Immature natural killer cell (primary cell): ENCODE measurements around the gene FTL. TPM values are rescaled to one million over a fixed set of nuclear protein-coding genes. Genes with fewer than 3 reads are reported as not detected.
"Not testable (repeated sequence)": the region's sequence is repeated elsewhere in the genome, so short reads cannot be mapped to it uniquely, and the experiment has no call there.

Source experiments
- DNase-seq, 3 donors: peaks; one replicate each; pipeline ENCODE4 v3.0.0; 2022; ENCODE audit warnings: mixed read lengths in 1 of 3
- H3K27ac Mint-ChIP-seq, 6 donors: one replicate each; pipeline ENCODE4 v1.8.0; 2020; ENCODE audit warnings: mixed read lengths in 6 of 6, mild to moderate bottlenecking in 5 of 6, inconsistent platforms in 4 of 6, moderate library complexity in 3 of 6
- H3K27me3 Mint-ChIP-seq, 3 donors: one replicate each; pipeline ENCODE4 v1.8.0; 2020 to 2021; ENCODE audit warnings: low read depth in 3 of 3, mild to moderate bottlenecking in 3 of 3, mixed read lengths in 3 of 3, moderate library complexity in 3 of 3, inconsistent platforms in 1 of 3
- H3K36me3 Mint-ChIP-seq, 3 donors: one replicate each; pipeline ENCODE4 v1.8.0; 2020; ENCODE audit warnings: mixed read lengths in 3 of 3, inconsistent platforms in 2 of 3, mild to moderate bottlenecking in 2 of 3
- H3K4me1 Mint-ChIP-seq, 2 donors: one replicate each; pipeline ENCODE4 v1.8.0; 2020; ENCODE audit warnings: inconsistent platforms in 2 of 2, mild to moderate bottlenecking in 2 of 2, mixed read lengths in 2 of 2, moderate library complexity in 1 of 2
- H3K4me3 Mint-ChIP-seq, 5 donors: one replicate each; pipeline ENCODE4 v1.8.0; 2020; ENCODE audit warnings: mild to moderate bottlenecking in 5 of 5, mixed read lengths in 5 of 5, inconsistent platforms in 3 of 5, moderate library complexity in 3 of 5
- H3K9me3 Mint-ChIP-seq, 6 donors: one replicate each; pipeline ENCODE4 v1.8.0; 2020; ENCODE audit warnings: mild to moderate bottlenecking in 6 of 6, mixed read lengths in 6 of 6, inconsistent platforms in 4 of 6, moderate library complexity in 3 of 6
- polyA plus RNA-seq, 3 donors: library from polyadenylated mRNA; unstranded; fragments of 300-500 nt; fragmentation: Illumina TruSeq; gene quantifications; one replicate each; pipeline ENCODE4 v1.2.3, GENCODE V29; 2021

Gene FTL
- 1,000 to 10,000 TPM; 3,472 to 4,403 (median 4,065) TPM for polyA plus RNA-seq

DNA sequence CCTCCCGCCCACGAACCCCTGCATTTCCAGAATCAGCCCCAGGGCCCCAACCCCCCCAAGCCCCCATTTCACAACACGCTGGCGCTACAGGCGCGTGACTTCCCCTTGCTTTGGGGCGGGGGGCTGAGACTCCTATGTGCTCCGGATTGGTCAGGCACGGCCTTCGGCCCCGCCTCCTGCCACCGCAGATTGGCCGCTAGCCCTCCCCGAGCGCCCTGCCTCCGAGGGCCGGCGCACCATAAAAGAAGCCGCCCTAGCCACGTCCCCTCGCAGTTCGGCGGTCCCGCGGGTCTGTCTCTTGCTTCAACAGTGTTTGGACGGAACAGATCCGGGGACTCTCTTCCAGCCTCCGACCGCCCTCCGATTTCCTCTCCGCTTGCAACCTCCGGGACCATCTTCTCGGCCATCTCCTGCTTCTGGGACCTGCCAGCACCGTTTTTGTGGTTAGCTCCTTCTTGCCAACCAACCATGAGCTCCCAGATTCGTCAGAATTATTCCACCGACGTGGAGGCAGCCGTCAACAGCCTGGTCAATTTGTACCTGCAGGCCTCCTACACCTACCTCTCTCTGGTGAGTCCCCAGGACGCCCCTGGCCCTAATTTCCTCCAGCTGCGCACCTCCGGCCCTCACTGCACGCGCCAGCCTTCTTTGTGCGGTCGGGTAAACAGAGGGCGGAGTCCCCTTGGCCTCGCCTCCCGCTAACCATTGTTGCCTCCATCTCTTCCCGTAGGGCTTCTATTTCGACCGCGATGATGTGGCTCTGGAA lies at the start of gene FTL:
Gene FTL (plus strand): TSS at position 270 of the 766 bp plus-strand sequence. CDS start 199 bp downstream, at position 469.
- Mint-ChIP-seq H3K27me3 (peaks cover 14 to 20% (median 18%) of the 10 kb centered on the region in 3 donors), H3K4me1 (peaks cover 54 to 59% of the 10 kb centered on the region in 2 donors), H3K36me3 (peaks cover 0 to 14% (median 0%) of the 10 kb centered on the region in 3 donors), H3K4me3 (peak within 1 kb of the TSS; percentile 89 to 100 (median 96)), H3K27ac (peak within 1 kb of the TSS; percentile 94 to 98 (median 97)), H3K9me3 (no peaks in the 10 kb centered on the region)
- peak; percentile 89 to 92 (median 90) for DNase-seq

DNA sequence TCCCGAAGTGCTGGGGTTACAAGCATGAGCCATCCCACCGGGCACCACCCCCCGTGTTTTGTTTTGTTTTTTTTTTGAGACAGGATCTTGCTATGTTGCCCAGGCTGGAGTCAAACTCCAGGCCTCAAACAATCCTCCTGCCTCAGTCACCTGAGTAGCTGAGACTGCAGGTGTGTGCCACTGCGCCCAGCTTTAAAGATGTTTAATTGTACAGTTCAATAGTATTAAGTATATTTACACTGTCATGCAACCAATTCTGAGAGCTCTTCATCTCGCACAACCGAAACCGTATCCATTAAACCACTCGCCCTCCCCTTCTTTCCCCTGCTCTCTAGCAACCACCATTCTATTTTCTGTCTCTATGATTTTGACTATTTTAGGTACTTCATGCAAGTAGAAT lies 49.4 kb upstream of the FTL start:
- no peak for DNase-seq
- Mint-ChIP-seq H3K27me3 (peaks cover 0 to 3% (median 0%) of the 10 kb centered on the region in 3 donors), H3K4me1 (no peaks in the 10 kb centered on the region), H3K36me3 (peaks cover 17 to 30% (median 23%) of the 10 kb centered on the region in 3 donors), H3K27ac (peak overlapping the region in 1 of 6 donors; percentile 54), H3K9me3 (no peaks in the 10 kb centered on the region), H3K4me3 (no peak overlapping the region)

DNA sequence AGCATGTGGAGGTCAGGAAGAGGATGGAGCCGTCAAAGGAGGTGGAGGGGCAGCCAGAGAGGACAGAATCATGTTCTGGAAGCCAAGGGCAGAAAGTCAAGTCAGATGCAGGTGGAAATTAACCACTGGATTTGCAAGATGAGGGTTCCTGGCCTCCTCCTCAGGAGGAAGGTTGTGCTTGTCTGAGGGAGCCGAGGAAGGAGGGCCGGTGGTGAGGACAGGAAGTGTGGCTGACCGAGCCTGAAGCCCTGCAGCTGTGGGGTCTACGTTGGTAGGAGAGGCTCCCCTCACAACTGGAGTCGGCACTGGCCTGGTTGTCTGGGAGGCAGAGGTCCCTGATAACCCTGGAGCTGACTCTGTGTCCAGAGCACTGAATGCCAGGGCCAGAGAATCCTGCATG lies 47.0 kb upstream of the FTL start:
- Mint-ChIP-seq H3K36me3 (peaks cover 8 to 17% (median 13%) of the 10 kb centered on the region in 3 donors), H3K4me3 (no peak overlapping the region), H3K27me3 (peaks cover 0 to 2% (median 1%) of the 10 kb centered on the region in 3 donors), H3K9me3 (no peaks in the 10 kb centered on the region), H3K4me1 (no peaks in the 10 kb centered on the region), H3K27ac (no peak overlapping the region)
- no peak for DNase-seq

DNA sequence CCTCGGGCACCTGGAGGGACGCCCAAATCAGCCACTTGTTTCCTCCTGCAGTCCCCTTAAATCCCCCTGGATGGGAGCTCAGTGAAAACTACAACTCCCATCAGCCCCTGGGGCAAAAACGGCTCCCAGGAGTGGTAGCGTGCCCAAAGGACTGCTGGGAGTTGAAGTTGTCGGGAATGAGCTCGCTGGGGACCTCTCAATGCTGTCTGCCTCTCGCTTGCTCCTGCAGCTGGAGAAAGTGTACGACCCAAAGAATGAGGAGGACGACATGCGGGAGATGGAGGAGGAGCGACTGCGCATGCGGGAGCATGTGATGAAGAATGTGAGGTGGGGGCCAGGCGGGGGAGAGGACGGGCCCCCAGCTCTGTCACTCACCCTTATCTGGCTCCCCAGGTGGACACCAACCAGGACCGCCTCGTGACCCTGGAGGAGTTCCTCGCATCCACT lies 46.3 kb upstream of the FTL start:
- H3K9me3 Mint-ChIP-seq, result no peaks in the 10 kb centered on the region
- no peak overlapping the region for H3K27ac Mint-ChIP-seq
- peaks cover 0 to 2% (median 1%) of the 10 kb centered on the region in 3 donors for H3K27me3 Mint-ChIP-seq
- no peak overlapping the region for H3K4me3 Mint-ChIP-seq
- peaks cover 7 to 14% (median 10%) of the 10 kb centered on the region in 3 donors for H3K36me3 Mint-ChIP-seq
- H3K4me1 Mint-ChIP-seq, result no peaks in the 10 kb centered on the region
- DNase-seq, result no peak

DNA sequence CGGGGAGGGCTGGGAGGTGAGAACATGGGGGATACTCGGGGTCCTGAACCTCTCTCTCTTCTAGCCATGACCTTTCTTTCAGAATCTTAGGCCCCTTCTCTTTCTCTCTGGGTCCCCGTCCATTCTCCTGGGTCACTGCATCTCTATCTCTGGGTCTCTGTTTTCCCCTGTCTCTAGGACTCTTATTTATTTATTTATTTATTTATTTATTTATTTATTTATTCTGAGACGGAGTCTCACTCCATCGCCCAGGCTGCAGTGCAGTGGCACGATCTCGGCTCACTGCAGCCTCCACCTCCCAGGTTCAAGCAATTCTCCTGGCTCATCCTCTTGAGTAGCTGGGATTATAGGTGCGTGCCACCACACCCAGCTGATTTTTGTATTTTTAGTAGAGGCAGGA lies 45.8 kb upstream of the FTL start:
- not testable (repeated sequence) for H3K27me3 Mint-ChIP-seq, H3K4me1 Mint-ChIP-seq, DNase-seq, H3K4me3 Mint-ChIP-seq, H3K27ac Mint-ChIP-seq, H3K9me3 Mint-ChIP-seq
- peaks cover 5 to 11% (median 7%) of the 10 kb centered on the region in 3 donors for H3K36me3 Mint-ChIP-seq

DNA sequence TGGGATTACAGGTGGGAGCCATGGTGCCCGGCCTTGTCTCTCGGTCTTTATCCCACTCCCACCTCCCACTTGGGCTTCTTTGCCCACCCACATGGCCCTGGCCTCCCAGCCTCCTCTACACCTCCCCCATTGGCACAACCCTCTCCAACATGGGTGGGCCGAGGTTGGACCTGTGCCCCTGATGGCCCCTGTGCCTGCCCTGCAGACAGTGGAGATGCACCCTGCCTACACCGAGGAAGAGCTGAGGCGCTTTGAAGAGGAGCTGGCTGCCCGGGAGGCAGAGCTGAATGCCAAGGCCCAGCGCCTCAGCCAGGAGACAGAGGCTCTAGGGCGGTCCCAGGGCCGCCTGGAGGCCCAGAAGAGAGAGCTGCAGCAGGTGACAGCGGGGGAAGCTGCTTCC lies 44.2 kb upstream of the FTL start:
- H3K36me3 Mint-ChIP-seq, result peaks cover 2 to 5% (median 3%) of the 10 kb centered on the region in 3 donors
- H3K27ac Mint-ChIP-seq, result no peak overlapping the region
- no peak overlapping the region for H3K4me3 Mint-ChIP-seq
- no peak for DNase-seq
- H3K9me3 Mint-ChIP-seq, result no peaks in the 10 kb centered on the region
- no peaks in the 10 kb centered on the region for H3K4me1 Mint-ChIP-seq
- H3K27me3 Mint-ChIP-seq, result peaks cover 0 to 4% (median 2%) of the 10 kb centered on the region in 3 donors

DNA sequence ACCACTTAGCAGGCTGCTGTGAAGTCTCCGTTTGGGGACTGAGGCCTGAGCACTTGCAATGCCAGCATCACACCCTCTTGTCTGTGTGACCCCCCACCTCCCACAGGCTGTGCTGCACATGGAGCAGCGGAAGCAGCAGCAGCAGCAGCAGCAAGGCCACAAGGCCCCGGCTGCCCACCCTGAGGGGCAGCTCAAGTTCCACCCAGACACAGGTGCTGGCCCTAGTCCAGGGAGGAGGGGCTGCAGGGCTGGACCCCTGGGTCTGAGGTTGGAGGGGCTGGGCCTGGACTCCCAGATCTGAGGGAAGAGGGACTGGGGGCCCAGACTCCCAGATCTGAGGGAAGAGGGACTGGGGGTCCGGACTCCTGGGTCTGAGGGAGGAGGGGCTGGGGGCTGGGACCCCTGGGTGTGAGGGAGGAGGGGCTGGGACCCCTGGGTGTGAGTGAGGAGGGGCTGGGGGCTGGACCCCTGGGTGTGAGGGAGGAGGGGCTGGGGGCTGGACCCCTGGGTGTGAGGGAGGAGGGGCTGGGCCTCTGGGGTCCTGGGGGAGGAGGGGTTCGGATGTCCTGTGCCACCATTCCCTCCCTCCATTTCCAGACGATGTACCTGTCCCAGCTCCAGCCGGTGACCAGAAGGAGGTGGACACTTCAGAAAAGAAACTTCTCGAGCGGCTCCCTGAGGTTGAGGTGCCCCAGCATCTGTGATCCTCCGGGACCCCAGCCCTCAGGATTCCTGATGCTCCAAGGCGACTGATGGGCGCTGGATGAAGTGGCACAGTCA lies 43.2 kb upstream of the FTL start:
- peaks cover 0 to 4% (median 2%) of the 10 kb centered on the region in 3 donors for H3K27me3 Mint-ChIP-seq
- peaks cover 0 to 3% (median 3%) of the 10 kb centered on the region in 3 donors for H3K36me3 Mint-ChIP-seq
- no peak for DNase-seq
- no peaks in the 10 kb centered on the region for H3K9me3 Mint-ChIP-seq
- no peaks in the 10 kb centered on the region for H3K4me1 Mint-ChIP-seq
- H3K27ac Mint-ChIP-seq, result no peak overlapping the region
- H3K4me3 Mint-ChIP-seq, result no peak overlapping the region

DNA sequence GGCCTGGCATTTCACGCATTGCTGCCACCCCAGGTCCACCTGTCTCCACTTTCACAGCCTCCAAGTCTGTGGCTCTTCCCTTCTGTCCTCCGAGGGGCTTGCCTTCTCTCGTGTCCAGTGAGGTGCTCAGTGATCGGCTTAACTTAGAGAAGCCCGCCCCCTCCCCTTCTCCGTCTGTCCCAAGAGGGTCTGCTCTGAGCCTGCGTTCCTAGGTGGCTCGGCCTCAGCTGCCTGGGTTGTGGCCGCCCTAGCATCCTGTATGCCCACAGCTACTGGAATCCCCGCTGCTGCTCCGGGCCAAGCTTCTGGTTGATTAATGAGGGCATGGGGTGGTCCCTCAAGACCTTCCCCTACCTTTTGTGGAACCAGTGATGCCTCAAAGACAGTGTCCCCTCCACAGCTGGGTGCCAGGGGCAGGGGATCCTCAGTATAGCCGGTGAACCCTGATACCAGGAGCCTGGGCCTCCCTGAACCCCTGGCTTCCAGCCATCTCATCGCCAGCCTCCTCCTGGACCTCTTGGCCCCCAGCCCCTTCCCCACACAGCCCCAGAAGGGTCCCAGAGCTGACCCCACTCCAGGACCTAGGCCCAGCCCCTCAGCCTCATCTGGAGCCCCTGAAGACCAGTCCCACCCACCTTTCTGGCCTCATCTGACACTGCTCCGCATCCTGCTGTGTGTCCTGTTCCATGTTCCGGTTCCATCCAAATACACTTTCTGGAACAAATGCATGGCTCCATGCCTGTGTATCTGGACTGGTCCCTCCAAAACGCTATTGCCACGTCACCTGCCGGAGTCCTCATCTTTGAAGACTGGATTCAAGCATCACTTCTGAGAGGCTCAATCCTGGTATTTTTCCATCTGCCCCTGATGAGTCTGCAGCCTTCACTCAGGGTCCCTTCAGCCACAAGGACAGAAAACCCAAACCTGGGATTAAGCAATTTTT lies 42.3 kb upstream of the FTL start:
- Mint-ChIP-seq H3K27ac (peak overlapping the region in 1 of 6 donors; percentile 69), H3K9me3 (no peaks in the 10 kb centered on the region), H3K27me3 (peaks cover 0 to 4% (median 2%) of the 10 kb centered on the region in 3 donors), H3K4me3 (no peak overlapping the region), H3K4me1 (no peaks in the 10 kb centered on the region), H3K36me3 (peaks cover 0 to 3% (median 3%) of the 10 kb centered on the region in 3 donors)
- no peak for DNase-seq

DNA sequence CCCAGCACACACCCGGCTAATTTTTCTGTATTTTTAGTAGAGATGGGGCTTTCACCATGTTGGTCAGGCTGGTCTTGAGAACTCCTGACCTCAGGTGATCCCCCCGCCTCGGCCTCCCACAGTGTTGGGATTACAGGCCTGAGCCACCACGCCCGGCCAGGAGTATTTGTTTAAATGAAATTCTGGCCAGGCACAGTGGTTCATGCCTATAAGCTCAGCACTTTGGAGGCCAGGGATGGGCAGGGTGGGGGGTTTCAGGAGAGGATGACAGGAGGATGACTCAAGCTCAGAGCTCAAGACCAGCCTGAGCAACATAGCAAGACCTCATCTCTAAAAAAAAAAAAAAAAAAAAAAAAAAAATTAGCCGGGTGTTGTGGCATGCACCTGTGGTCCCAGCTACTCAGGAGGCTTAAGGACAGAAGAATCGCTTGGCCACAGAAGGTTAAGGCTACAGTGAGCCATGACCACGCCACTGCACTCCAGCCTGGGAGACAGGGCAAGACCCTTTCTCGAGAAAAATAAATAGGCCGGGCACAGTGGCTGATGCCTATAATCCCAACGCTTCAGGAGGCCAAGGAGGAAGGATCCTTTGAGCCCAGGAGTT lies 39.8 kb upstream of the FTL start:
- Mint-ChIP-seq H3K27me3 (peaks cover 0 to 4% (median 3%) of the 10 kb centered on the region in 3 donors), H3K4me3 (no peak overlapping the region), H3K36me3 (peaks cover 0 to 3% (median 3%) of the 10 kb centered on the region in 3 donors), H3K27ac (peak overlapping the region in 1 of 6 donors; percentile 23), H3K9me3 (no peaks in the 10 kb centered on the region), H3K4me1 (no peaks in the 10 kb centered on the region)
- no peak for DNase-seq

DNA sequence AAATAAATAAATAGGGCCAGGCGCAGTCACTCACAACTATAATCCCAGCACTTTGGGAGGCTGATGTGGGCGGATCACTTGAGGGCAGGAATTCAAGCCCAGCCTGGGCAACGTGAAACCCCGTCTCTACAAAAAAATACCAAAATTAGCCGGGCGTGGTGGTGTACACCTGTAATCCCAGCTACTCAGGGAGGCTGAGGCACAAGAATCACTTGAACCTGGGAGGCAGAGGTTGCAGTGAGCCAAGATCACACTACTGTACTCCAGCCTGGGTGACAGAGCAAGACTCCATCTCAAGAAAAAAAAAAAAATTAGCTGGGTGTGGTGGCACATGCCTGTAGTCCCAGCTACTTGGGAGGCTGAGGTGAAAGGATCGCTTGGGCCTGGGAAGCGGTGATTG lies 39.2 kb upstream of the FTL start:
- not testable (repeated sequence) for H3K36me3 Mint-ChIP-seq, H3K9me3 Mint-ChIP-seq, H3K27ac Mint-ChIP-seq, H3K4me1 Mint-ChIP-seq, H3K27me3 Mint-ChIP-seq, H3K4me3 Mint-ChIP-seq, DNase-seq

DNA sequence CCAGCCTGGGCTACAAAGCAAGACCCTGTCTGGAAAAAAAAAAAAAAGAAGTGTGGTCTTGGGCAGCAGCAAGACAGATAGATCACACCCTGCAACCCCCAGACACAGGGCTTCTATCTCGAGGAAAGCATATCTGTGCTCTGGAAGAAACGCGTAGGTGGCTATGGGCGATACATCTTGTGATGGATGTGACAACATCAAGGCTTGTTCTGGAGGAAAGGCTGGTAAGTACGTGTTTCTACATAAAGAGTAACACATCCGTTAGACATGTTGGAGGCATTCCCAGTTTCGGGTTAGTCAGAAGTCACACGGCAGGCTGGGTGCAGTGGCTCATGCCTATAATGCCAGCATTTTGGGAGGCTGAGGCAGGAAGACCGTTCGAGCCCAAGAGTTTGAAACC lies 38.2 kb upstream of the FTL start:
- H3K9me3 Mint-ChIP-seq, result no peaks in the 10 kb centered on the region
- no peak for DNase-seq
- no peaks in the 10 kb centered on the region for H3K4me1 Mint-ChIP-seq
- peaks cover 3 to 4% (median 3%) of the 10 kb centered on the region in 3 donors for H3K27me3 Mint-ChIP-seq
- no peak overlapping the region for H3K27ac Mint-ChIP-seq
- H3K36me3 Mint-ChIP-seq, result peaks cover 0 to 3% (median 0%) of the 10 kb centered on the region in 3 donors
- no peak overlapping the region for H3K4me3 Mint-ChIP-seq

DNA sequence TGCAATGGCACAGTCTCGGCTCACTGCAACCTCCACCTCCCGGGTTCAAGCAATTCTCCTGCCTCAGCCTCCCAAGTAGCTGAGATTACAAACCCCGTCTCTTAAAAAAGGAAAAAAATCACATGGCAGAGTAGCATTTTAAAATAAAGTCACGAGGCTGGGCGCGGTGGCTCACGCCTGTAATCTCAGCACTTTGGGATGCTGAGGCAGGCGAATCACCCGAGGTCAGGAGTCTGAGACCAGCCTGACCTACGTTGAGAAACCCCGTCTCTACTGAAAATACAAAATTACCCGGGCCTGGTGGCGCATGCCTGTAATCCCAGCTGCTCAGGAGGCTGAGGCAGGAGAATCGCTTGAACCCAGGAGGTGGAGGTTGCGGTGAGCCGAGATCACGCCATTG lies 37.4 kb upstream of the FTL start:
- not testable (repeated sequence) for DNase-seq, H3K9me3 Mint-ChIP-seq, H3K27me3 Mint-ChIP-seq, H3K4me1 Mint-ChIP-seq, H3K36me3 Mint-ChIP-seq, H3K4me3 Mint-ChIP-seq, H3K27ac Mint-ChIP-seq
